AG09309 (cell line): ENCODE results near the gene MPP1.

Experiments
- DNase-seq: peaks from one replicate; pipeline ENCODE4 v3.0.0-alpha.2; 2010; ENCODE audit warnings: low read depth
- H3K4me3 ChIP-seq: 2 replicates; pipeline ENCODE4 v1.5.1; 2011; ENCODE audit warnings: mild to moderate bottlenecking, low read depth, low read length, moderate library complexity; ENCODE audit not compliant: control insufficient read depth
- TF ChIP-seq, protein P1 (sequence below): IDR thresholded peaks from 2 replicates; pipeline ENCODE4 v1.5.1; 2011; ENCODE audit warnings: mild to moderate bottlenecking, low read depth, low read length, inconsistent platforms; ENCODE audit not compliant: insufficient read depth, control insufficient read depth; ENCODE audit errors: missing control alignments

MPP1 gene

GRCh38 chrX:154791467-154791866 lies 13.8 kb downstream of the MPP1 start:
- no peak for DNase-seq
- TF ChIP-seq, protein P1, sequence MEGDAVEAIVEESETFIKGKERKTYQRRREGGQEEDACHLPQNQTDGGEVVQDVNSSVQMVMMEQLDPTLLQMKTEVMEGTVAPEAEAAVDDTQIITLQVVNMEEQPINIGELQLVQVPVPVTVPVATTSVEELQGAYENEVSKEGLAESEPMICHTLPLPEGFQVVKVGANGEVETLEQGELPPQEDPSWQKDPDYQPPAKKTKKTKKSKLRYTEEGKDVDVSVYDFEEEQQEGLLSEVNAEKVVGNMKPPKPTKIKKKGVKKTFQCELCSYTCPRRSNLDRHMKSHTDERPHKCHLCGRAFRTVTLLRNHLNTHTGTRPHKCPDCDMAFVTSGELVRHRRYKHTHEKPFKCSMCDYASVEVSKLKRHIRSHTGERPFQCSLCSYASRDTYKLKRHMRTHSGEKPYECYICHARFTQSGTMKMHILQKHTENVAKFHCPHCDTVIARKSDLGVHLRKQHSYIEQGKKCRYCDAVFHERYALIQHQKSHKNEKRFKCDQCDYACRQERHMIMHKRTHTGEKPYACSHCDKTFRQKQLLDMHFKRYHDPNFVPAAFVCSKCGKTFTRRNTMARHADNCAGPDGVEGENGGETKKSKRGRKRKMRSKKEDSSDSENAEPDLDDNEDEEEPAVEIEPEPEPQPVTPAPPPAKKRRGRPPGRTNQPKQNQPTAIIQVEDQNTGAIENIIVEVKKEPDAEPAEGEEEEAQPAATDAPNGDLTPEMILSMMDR, result no peak
- H3K4me3 ChIP-seq, result no peak overlapping the region

GRCh38 chrX:154785716-154786115 lies 19.6 kb downstream of the MPP1 start:
- TF ChIP-seq, protein P1, result no peak
- no peak overlapping the region for H3K4me3 ChIP-seq
- no peak for DNase-seq

DNA sequence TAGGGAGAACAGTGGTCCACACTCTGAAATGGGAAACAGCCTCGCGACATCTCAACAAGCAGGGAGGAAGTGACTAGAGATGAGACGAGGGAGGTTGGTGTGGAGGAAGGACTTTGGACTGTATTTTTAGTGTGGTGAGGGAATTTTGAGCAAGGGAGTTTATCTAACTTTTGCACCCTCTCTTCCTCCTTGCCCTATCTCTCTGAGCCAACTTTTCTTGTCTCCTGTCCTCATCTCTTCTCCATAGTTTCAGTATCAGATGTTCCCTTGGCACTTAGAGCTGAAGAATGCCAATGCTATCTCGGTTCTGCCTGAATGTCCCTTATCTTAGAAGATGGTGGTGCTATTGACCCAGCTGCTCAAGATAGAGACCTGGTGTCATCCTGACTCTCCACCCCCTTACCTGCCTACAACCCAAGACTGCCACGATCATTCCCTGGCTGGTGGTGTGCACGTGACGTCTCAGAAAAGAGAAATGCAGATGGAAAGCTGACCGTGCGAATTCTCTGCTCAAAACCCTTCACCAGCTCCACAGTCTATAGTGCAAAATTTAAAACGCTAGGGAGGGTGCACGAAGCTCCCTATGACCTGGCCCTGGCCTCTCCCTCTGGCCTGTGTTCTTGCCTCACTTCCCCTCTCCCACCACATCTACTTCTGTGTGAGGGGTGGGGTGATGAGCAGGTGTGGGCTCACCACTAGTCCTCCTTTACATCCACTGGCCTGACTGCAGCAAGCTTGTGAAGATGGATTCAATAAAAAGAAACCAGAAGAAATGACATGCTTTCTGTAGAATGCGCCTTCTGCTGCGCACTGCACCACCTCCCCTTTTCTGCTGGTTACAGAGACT lies 20.9 kb downstream of the MPP1 start:
- DNase-seq, result no peak
- no peak overlapping the region for H3K4me3 ChIP-seq
- TF ChIP-seq, protein P1, result no peak

- TF ChIP-seq, protein P1, result no peak
- no peak overlapping the region for H3K4me3 ChIP-seq
- no peak for DNase-seq
Observed at GRCh38 chrX:154780968-154781367, 24.3 kb downstream of the MPP1 start.

DNA sequence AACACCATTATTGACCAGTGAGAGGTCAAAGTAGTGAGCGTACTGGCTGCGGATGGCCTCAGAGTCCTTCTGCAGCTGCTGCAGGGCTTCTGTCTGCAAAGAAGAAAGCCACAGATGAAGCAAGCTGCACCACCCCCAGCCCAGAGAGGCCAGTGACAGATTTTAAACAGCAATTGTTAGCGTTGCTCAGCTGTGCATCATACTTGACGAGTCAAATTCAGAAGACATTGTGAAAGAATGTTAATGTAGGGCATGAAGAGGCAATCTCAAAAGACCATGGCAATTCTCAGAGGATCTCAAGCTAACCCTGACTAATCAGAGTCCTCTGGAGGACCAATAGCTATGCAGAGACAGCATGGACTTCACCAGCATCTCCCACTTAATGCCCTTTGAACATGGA lies 26.0 kb downstream of the MPP1 start:
- DNase-seq, result peak; percentile 28
- H3K4me3 ChIP-seq, result no peak overlapping the region
- TF ChIP-seq, protein P1, result no peak

- no peak overlapping the region for H3K4me3 ChIP-seq
- TF ChIP-seq, protein P1, result no peak
- DNase-seq, result no peak
Observed at GRCh38 chrX:154776753-154777152, 28.5 kb downstream of the MPP1 start.
